ENCODE data around the gene BATF2. TPM values are rescaled to one million over a fixed set of nuclear protein-coding genes. Genes with fewer than 3 reads are reported as not detected.

Gene BATF2
- total RNA-seq, 1 donor from 2014 or later = under 0.01 TPM

DNA sequence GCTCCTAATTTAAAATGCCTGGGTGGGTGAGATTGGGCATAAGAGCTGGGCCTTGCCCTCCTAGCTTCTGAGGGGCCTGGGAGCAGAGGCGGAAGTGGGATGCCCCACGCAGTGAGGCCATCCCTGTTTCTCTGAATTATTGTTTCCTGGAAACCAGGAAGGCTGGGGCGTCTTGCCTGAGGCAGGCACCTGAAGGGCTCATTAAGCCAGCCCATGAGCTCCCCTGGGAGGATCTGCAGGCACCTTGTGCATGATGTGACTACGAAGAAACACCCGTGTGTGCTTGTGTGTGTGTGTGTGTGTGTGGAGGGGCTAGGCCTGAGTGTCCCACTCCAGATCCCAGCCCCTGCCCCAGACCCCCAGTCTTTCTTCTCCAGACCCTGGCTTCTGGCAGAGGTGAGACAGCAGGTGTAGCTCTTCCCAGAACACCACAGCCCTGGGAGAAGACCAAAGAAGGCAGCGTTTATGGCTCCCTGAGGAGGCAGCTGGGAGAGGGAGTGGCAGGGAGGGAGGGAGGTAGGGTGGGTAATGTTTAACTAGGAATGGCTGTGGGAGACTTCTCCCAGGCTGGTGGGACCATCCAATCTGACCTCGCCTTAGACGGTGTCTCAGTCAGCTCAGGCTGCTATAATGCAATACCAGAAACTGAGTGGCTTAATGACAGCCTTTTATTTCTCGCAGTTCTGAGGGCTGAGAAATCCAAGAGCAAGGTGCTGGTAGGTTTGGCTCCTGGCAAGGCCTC, 2.1 kb upstream of the BATF2 start:
- Histone ChIP-seq H3K4me3 (ENCODE audit: low read depth, low read length) (no peak overlapping the region), H3K36me3 (ENCODE audit: control insufficient read depth, insufficient read depth, low read length) (no peaks in the 10 kb centered on the region), H3K27me3 (ENCODE audit: control insufficient read depth, insufficient read depth, low read length) (no peaks in the 10 kb centered on the region)
- FAIRE-seq (no peak), DNase-seq (ENCODE audit: low read depth) (no peak)
- TF ChIP-seq CTCF (IDR thresholded peaks at IDR 0.05; ENCODE audit: insufficient read depth, low read length, severe bottlenecking) = no peak

DNA sequence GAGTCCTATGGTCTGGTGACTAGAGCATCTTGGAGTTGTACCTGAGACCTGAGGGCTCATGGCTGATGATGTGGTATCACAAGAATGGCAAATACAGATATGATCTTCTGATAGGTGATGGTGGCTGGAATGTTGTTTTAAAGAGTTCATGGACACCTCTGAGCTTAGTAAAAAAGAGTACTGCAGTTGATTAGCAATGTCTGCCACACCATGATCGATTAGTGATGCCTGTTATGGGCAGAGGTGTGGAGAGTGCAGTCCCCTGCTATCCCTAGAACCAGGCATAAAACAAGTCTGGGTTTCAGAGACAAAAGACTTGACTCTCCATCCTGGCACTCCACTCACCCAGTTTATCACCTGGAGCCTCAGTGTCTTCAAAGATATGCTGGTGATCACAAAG, 1.4 kb upstream of the BATF2 start:
- FAIRE-seq (no peak), DNase-seq (ENCODE audit: low read depth) (no peak)
- Histone ChIP-seq H3K4me3 (ENCODE audit: low read depth, low read length) (no peak overlapping the region), H3K27me3 (ENCODE audit: control insufficient read depth, insufficient read depth, low read length) (no peaks in the 10 kb centered on the region), H3K36me3 (ENCODE audit: control insufficient read depth, insufficient read depth, low read length) (no peaks in the 10 kb centered on the region)
- TF ChIP-seq CTCF (IDR thresholded peaks at IDR 0.05; ENCODE audit: insufficient read depth, low read length, severe bottlenecking) = no peak

DNA sequence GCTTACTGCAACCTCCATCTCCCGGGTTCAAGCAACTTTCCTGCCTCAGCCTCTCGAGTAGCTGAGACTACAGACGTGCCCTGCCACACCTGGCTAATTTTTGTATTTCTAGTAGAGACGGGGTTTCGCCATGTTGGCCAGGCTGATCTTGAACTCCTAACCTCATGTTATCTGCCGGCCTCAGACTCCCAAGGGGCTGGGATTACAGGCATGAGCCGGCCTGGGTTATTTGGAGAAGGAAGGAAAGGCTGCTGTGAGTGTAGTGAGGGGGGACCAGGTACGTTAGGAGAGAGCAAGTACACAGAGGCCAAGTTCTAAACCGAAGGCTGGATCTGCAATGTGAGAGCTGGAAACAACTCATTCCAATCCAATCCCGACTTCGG, 453 bp downstream of the BATF2 start:
- DNase-seq (ENCODE audit: low read depth) (no peak), FAIRE-seq (no peak)
- H3K27me3 ChIP-seq (ENCODE audit: control insufficient read depth, insufficient read depth, low read length) = no peaks in the 10 kb centered on the region
- H3K4me3 ChIP-seq (ENCODE audit: low read depth, low read length) = no peak overlapping the region
- no peak for TF ChIP-seq CTCF (IDR thresholded peaks at IDR 0.05; ENCODE audit: insufficient read depth, low read length, severe bottlenecking)
- no peaks in the 10 kb centered on the region for H3K36me3 ChIP-seq (ENCODE audit: control insufficient read depth, insufficient read depth, low read length)

- H3K36me3 ChIP-seq (ENCODE audit: control insufficient read depth, insufficient read depth, low read length) = no peaks in the 10 kb centered on the region
- TF ChIP-seq CTCF (IDR thresholded peaks at IDR 0.05; ENCODE audit: insufficient read depth, low read length, severe bottlenecking) = no peak
- FAIRE-seq (no peak), DNase-seq (ENCODE audit: low read depth) (no peak)
- H3K27me3 ChIP-seq (ENCODE audit: control insufficient read depth, insufficient read depth, low read length) = no peaks in the 10 kb centered on the region
- H3K4me3 ChIP-seq (ENCODE audit: low read depth, low read length) = no peak overlapping the region
Measured at GRCh38 chr11:64994318-64994717, 2.5 kb downstream of the BATF2 start.

GRCh38 chr11:64990222-64990923, 6.4 kb downstream of the BATF2 start:
- Histone ChIP-seq H3K4me3 (ENCODE audit: low read depth, low read length) (no peak overlapping the region), H3K36me3 (ENCODE audit: control insufficient read depth, insufficient read depth, low read length) (no peaks in the 10 kb centered on the region), H3K27me3 (ENCODE audit: control insufficient read depth, insufficient read depth, low read length) (no peaks in the 10 kb centered on the region)
- FAIRE-seq (no peak), DNase-seq (ENCODE audit: low read depth) (no peak)
- TF ChIP-seq CTCF (IDR thresholded peaks at IDR 0.05; ENCODE audit: insufficient read depth, low read length, severe bottlenecking) = no peak
